Measurements from ENCODE around the gene GPX4.

The GPX4 gene

GRCh38 chr19:1065606-1066109 lies 38.1 kb upstream of the GPX4 start:
- H3K9me3 ChIP-seq (ENCODE audit: insufficient read depth, low read length, severe bottlenecking) = no peaks in the 10 kb centered on the region
- H3K9ac ChIP-seq (ENCODE audit: low read depth, low read length) = 0 out of 2 replicates have a peak overlapping the region, but pooled peaks have one; percentile 96
- no peak for ATAC-seq (ENCODE audit: insufficient read depth, low read depth)
- H3K4me2 ChIP-seq (ENCODE audit: insufficient read depth, low read length) = peak overlapping the region; percentile 92
- H3K36me3 ChIP-seq (ENCODE audit: insufficient read depth, low read length) = peaks cover 23% of the 10 kb centered on the region
- H3K4me3 ChIP-seq (ENCODE audit: low read depth in 1 of 2, low read length in 2 of 2) = peak overlapping the region in 1 of 2 experiments; percentile 12; a peak in 1 of 4 replicates
- no peak for DNase-seq
- peaks cover 16% of the 10 kb centered on the region for H4K20me1 ChIP-seq (ENCODE audit: insufficient read depth, low read length)
- peaks cover 47% of the 10 kb centered on the region for H3K4me1 ChIP-seq (ENCODE audit: insufficient read depth, low read length)
- H3K27ac ChIP-seq (ENCODE audit: low read length) = no peak overlapping the region
- no peak overlapping the region for H2AFZ ChIP-seq (ENCODE audit: low read depth, low read length)
- H3K27me3 ChIP-seq (ENCODE audit: insufficient read depth, low read length, poor library complexity) = no peaks in the 10 kb centered on the region
- H3K79me2 ChIP-seq (ENCODE audit: insufficient read depth, low read length) = peaks cover 38% of the 10 kb centered on the region
- TF ChIP-seq EZH2 (IDR thresholded peaks at IDR 0.05; ENCODE audit: borderline replicate concordance, low read depth, low read length, severe bottlenecking) = no peak
- TF ChIP-seq, protein P1, sequence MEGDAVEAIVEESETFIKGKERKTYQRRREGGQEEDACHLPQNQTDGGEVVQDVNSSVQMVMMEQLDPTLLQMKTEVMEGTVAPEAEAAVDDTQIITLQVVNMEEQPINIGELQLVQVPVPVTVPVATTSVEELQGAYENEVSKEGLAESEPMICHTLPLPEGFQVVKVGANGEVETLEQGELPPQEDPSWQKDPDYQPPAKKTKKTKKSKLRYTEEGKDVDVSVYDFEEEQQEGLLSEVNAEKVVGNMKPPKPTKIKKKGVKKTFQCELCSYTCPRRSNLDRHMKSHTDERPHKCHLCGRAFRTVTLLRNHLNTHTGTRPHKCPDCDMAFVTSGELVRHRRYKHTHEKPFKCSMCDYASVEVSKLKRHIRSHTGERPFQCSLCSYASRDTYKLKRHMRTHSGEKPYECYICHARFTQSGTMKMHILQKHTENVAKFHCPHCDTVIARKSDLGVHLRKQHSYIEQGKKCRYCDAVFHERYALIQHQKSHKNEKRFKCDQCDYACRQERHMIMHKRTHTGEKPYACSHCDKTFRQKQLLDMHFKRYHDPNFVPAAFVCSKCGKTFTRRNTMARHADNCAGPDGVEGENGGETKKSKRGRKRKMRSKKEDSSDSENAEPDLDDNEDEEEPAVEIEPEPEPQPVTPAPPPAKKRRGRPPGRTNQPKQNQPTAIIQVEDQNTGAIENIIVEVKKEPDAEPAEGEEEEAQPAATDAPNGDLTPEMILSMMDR (IDR thresholded peaks at IDR 0.05; ENCODE audit: borderline replicate concordance, extremely low read depth, low read length, poor library complexity, severe bottlenecking) = no peak

DNA sequence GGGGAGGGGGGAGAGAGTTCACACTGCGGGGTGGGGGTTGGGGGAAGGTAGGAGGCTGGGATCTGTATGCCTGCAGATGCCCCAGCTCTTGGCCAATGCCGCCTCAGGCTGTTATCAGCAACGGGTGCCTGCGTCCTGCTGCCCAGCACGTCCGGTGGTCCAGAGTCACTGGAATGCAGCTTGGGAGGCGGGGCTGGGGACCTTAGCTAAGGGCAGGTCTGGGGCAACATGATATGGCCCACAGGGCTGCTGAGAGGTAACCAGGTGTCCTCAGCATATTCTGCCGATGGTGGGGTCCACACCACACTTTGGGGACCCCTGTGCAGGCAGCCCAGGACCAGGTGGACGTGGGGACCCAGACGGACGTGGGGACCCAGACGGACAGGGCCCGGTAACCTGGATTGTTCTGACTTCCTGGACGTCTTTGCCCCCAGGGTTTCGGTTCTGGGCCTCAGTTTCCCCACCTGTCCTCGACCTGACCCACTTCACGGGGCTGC lies 37.5 kb upstream of the GPX4 start:
- H3K27ac ChIP-seq (ENCODE audit: low read length) = peak overlapping the region; percentile 88
- ATAC-seq (ENCODE audit: insufficient read depth, low read depth) (no peak), DNase-seq (no peak)
- peaks cover 28% of the 10 kb centered on the region for H3K36me3 ChIP-seq (ENCODE audit: insufficient read depth, low read length)
- H3K4me3 ChIP-seq (ENCODE audit: low read depth in 1 of 2, low read length in 2 of 2) = peak overlapping the region; percentile 84 to 97; a peak in 3 of 4 replicates
- peak overlapping the region; percentile 78 for H2AFZ ChIP-seq (ENCODE audit: low read depth, low read length)
- peaks cover 47% of the 10 kb centered on the region for H3K4me1 ChIP-seq (ENCODE audit: insufficient read depth, low read length)
- TF ChIP-seq EZH2 (IDR thresholded peaks at IDR 0.05; ENCODE audit: borderline replicate concordance, low read depth, low read length, severe bottlenecking) = no peak
- TF ChIP-seq, protein P1 (IDR thresholded peaks at IDR 0.05; ENCODE audit: borderline replicate concordance, extremely low read depth, low read length, poor library complexity, severe bottlenecking) = no peak
- peaks cover 18% of the 10 kb centered on the region for H4K20me1 ChIP-seq (ENCODE audit: insufficient read depth, low read length)
- H3K9ac ChIP-seq (ENCODE audit: low read depth, low read length) = peak overlapping the region; percentile 96
- H3K79me2 ChIP-seq (ENCODE audit: insufficient read depth, low read length) = peaks cover 42% of the 10 kb centered on the region
- no peaks in the 10 kb centered on the region for H3K27me3 ChIP-seq (ENCODE audit: insufficient read depth, low read length, poor library complexity)
- H3K4me2 ChIP-seq (ENCODE audit: insufficient read depth, low read length) = peak overlapping the region; percentile 92
- H3K9me3 ChIP-seq (ENCODE audit: insufficient read depth, low read length, severe bottlenecking) = no peaks in the 10 kb centered on the region

- H4K20me1 ChIP-seq (ENCODE audit: insufficient read depth, low read length) = peaks cover 18% of the 10 kb centered on the region
- peaks cover 47% of the 10 kb centered on the region for H3K4me1 ChIP-seq (ENCODE audit: insufficient read depth, low read length)
- peak within 1 kb of the TSS; percentile 96 for H3K9ac ChIP-seq (ENCODE audit: low read depth, low read length)
- H3K27me3 ChIP-seq (ENCODE audit: insufficient read depth, low read length, poor library complexity) = no peaks in the 10 kb centered on the region
- DNase-seq (peak; percentile 91), ATAC-seq (ENCODE audit: insufficient read depth, low read depth) (peak; percentile 81)
- peak within 1 kb of the TSS; percentile 88 for H3K27ac ChIP-seq (ENCODE audit: low read length)
- TF ChIP-seq, protein P1 (IDR thresholded peaks at IDR 0.05; ENCODE audit: borderline replicate concordance, extremely low read depth, low read length, poor library complexity, severe bottlenecking) = no peak
- TF ChIP-seq EZH2 (IDR thresholded peaks at IDR 0.05; ENCODE audit: borderline replicate concordance, low read depth, low read length, severe bottlenecking) = no peak
- H3K36me3 ChIP-seq (ENCODE audit: insufficient read depth, low read length) = peaks cover 28% of the 10 kb centered on the region
- H2AFZ ChIP-seq (ENCODE audit: low read depth, low read length) = peak within 1 kb of the TSS; percentile 78
- peak within 1 kb of the TSS; percentile 84 to 97 for H3K4me3 ChIP-seq (ENCODE audit: low read depth in 1 of 2, low read length in 2 of 2)
- no peaks in the 10 kb centered on the region for H3K9me3 ChIP-seq (ENCODE audit: insufficient read depth, low read length, severe bottlenecking)
- peaks cover 42% of the 10 kb centered on the region for H3K79me2 ChIP-seq (ENCODE audit: insufficient read depth, low read length)
- H3K4me2 ChIP-seq (ENCODE audit: insufficient read depth, low read length) = peak within 1 kb of the TSS; percentile 92
These were observed 37.0 kb upstream of the GPX4 start, which contains the start of gene ARHGAP45 for GRCh38 chr19:1066748-1067340. Gene ARHGAP45 (plus strand): TSS chr19:1067167. CDS start chr19:1067406, 239 bp downstream.
